Glutamatergic neuron (in vitro differentiated cells): ENCODE results near the gene ZBTB8B. TPM values are rescaled to one million over a fixed set of nuclear protein-coding genes. Genes with fewer than 3 reads are reported as not detected.

Source experiments
- DNase-seq: peaks from one replicate; pipeline ENCODE4 v3.0.0; 2022
- H3K27ac Mint-ChIP-seq: one replicate; pipeline ENCODE4 v1.8.0; 2020; ENCODE audit warnings: mild to moderate bottlenecking, mixed read lengths, inconsistent platforms; ENCODE audit not compliant: unreplicated experiment
- H3K27me3 Mint-ChIP-seq: one replicate; pipeline ENCODE4 v1.8.0; 2020; ENCODE audit warnings: mild to moderate bottlenecking, moderate library complexity, mixed read lengths, inconsistent platforms; ENCODE audit not compliant: unreplicated experiment
- H3K36me3 Mint-ChIP-seq: one replicate; pipeline ENCODE4 v1.8.0; 2020; ENCODE audit warnings: mild to moderate bottlenecking, mixed read lengths, inconsistent platforms; ENCODE audit not compliant: unreplicated experiment
- H3K4me1 Mint-ChIP-seq: one replicate; pipeline ENCODE4 v1.8.0; 2020; ENCODE audit warnings: mild to moderate bottlenecking, low read depth, mixed read lengths, inconsistent platforms; ENCODE audit not compliant: unreplicated experiment
- H3K4me3 Mint-ChIP-seq: one replicate; pipeline ENCODE4 v1.8.0; 2020; ENCODE audit warnings: mild to moderate bottlenecking, mixed read lengths, inconsistent platforms; ENCODE audit not compliant: unreplicated experiment
- H3K9me3 Mint-ChIP-seq: one replicate; pipeline ENCODE4 v1.8.0; 2020; ENCODE audit warnings: mild to moderate bottlenecking, moderate library complexity, mixed read lengths, inconsistent platforms; ENCODE audit not compliant: unreplicated experiment
- CTCF ChIP-seq: fragments of 200-600 bp; sonication (generic); IDR thresholded peaks from one replicate; pipeline ENCODE4 v1.5.0; 2021; ENCODE audit not compliant: partially characterized antibody, unreplicated experiment
- total RNA-seq: library from RNA; stranded (reverse); fragmentation: NEBNext Ultra II Directional; extraction: Animal tissue kit (Norgen Biotek cat#: 25700); gene quantifications from one replicate; pipeline ENCODE4 v1.2.1, GENCODE V29; 2021; ENCODE audit not compliant: unreplicated experiment

Gene ZBTB8B
- total RNA-seq, 1 donor from 2014 or later, result 0.44 TPM

GRCh38 chr1:32508761-32509160 is 43.9 kb downstream of the ZBTB8B start:
- H3K27ac Mint-ChIP-seq, result no peak overlapping the region
- no peaks in the 10 kb centered on the region for H3K9me3 Mint-ChIP-seq
- no peaks in the 10 kb centered on the region for H3K4me1 Mint-ChIP-seq
- DNase-seq, result no peak
- H3K36me3 Mint-ChIP-seq, result no peaks in the 10 kb centered on the region
- no peak for TF ChIP-seq CTCF
- H3K27me3 Mint-ChIP-seq, result peaks cover 3% of the 10 kb centered on the region
- no peak overlapping the region for H3K4me3 Mint-ChIP-seq

GRCh38 chr1:32509939-32510338 is 45.1 kb downstream of the ZBTB8B start:
- Mint-ChIP-seq H3K9me3 (no peaks in the 10 kb centered on the region), H3K27ac (no peak overlapping the region), H3K36me3 (no peaks in the 10 kb centered on the region), H3K4me3 (no peak overlapping the region), H3K4me1 (no peaks in the 10 kb centered on the region), H3K27me3 (peaks cover under 1% of the 10 kb centered on the region)
- TF ChIP-seq CTCF, result no peak
- DNase-seq, result no peak

Other genes starting within 250 kb of the ZBTB8B start
- 21.8 TPM for gene TMEM234, start 242.7 kb upstream of the ZBTB8B start, total RNA-seq
- gene EIF3I, start 242.7 kb upstream of the ZBTB8B start, total RNA-seq, result 103 TPM
- 2.5 TPM for gene FAM167B, start 217.8 kb upstream of the ZBTB8B start, total RNA-seq
- 0.37 TPM for gene LCK, start 213.8 kb upstream of the ZBTB8B start, total RNA-seq
- gene HDAC1, start 173.0 kb upstream of the ZBTB8B start, total RNA-seq, result 36.9 TPM
- gene MARCKSL1, start 128.8 kb upstream of the ZBTB8B start, total RNA-seq, result 912 TPM
- 21.8 TPM for gene FAM229A, start 102.6 kb upstream of the ZBTB8B start, total RNA-seq
- 1.6 TPM for gene TSSK3, start 102.5 kb upstream of the ZBTB8B start, total RNA-seq
- 161 TPM for gene BSDC1, start 70.6 kb upstream of the ZBTB8B start, total RNA-seq
- gene ZBTB8A, start 74.4 kb downstream of the ZBTB8B start, total RNA-seq, result 12.0 TPM
- 63.4 TPM for gene ZBTB8OS, start 185.5 kb downstream of the ZBTB8B start, total RNA-seq
- gene RBBP4, start 186.1 kb downstream of the ZBTB8B start, total RNA-seq, result 332 TPM
- 1.1 TPM for gene SYNC, start 237.7 kb downstream of the ZBTB8B start, total RNA-seq